SIG-M5 treated with dmso at 0.1 percent for 504 hours (cell line): ENCODE results near the gene EVA1C.
"Not testable (repeated sequence)": the region's sequence is repeated elsewhere in the genome, so short reads cannot be mapped to it uniquely, and the experiment has no call there.

ENCODE experiments used
- DNase-seq: peaks from one replicate; lab custom pipeline; 2025; ENCODE audit not compliant: unreplicated experiment; lab: John Stamatoyannopoulos, UW

EVA1C gene

DNA sequence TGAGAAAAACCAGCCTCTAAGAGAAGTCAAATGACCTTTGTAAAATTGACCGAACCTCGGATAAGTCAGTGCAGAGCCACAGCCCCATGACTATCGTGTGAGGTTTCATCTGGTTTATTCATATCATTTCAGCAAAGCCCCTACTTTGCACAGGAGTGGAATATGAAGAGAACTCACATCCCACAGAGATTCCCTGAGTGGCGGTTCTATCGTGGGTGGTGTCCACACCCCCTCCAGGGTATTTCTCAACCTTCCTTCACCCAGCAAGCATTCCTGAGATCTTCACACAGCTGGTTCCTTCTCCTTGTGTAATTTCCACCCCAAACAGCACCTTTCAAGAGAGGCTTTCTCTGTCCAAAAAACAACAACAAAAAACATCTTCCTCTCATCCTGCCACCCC, 47.5 kb downstream of the EVA1C start:
- no peak for DNase-seq

DNA sequence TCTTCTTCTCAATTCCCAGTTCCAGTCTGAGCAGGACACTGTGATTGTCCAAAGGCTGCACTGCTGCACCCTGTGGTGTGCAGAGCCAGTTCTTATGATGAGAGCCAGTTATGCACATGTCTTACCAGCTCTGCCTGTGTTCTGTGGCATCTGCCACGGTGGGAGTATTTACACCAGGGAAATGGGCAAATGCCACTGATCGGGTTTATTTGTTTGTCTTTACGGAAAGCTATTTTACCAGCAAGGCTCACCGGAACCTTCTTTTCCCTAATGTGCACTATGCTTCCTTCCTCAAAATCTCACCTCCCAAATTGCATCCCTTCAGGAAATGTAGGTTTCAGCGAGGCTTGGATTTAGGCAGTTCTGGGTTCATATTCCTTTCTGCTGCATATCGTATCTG, 49.0 kb downstream of the EVA1C start:
- no peak for DNase-seq

DNA sequence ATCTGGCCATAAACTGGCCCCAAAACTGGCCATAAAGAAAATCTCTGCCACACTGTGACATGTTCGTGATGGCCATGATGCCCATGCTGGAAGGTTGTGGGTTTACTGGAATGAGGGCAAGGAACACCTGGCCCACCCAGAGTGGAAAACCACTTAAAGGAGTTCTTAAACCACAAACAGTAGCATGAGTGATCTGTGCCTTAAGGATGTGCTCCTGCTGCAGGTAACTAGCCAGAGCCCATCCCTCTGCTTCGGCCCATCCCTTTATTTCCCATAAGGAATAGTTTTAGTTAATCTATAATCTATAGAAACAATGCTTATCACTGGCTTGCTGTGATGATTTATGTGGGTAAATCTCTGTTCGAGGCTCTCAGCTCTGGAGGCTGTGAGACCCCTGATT, 50.1 kb downstream of the EVA1C start:
- not testable (repeated sequence) for DNase-seq

DNA sequence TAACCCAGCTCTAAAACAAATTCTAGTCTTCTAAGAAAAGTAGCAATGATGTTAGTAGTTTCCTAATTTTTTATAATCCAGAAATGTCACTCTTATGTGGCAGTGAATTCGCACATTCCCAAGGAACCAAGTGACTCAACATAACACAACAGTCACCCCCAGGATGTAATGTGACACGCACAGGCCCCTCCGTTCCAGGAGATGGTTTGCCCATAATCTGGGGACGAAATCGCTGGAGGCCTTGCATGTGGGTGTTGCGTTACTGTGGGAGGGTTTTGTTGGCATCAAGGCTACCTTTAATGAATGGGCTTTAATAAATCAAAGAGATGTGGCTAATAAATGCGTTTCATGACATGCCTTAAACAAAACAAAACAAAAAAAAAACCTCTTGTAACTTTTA, 50.9 kb downstream of the EVA1C start:
- DNase-seq: no peak

DNA sequence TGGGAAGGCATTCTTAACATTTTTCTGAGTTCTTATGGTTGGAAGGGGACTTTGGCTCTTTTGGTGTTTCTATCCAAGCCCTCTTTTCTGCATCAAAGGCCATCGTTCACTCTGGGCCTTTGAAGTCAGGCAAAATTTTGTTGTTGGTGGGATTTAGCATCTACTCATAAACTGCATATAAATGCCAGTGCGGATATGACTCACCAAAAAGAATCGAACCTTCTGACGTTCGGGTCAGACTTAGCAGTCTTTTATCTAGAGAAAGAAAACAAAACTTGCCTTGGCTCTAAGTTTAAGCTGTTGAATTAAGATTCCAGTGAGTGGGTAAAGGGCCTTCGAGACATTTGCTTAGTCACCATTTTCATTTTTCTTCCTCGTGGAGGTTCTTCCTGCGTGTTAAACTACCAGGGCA, 51.4 kb downstream of the EVA1C start:
- no peak for DNase-seq

DNA sequence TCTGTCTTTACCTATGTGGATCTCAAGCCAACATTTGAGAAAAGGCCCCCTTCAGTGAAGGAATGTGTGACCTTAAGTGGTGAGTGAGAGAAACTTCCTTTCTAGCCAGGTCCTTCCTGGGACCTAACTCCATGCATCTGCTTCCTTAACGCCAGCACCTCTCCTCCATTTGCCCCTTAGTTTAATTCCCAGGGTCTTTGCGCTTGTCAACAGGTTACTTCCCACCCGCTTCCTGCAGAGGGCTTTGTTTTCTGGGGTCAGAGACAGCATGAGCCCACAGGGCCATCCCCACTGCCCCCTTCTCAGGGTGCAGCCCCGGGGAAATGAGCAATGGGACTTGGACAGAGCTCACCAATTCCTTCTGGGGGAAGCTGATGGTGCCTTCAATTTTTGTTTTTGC, 54.8 kb downstream of the EVA1C start:
- no peak for DNase-seq

DNA sequence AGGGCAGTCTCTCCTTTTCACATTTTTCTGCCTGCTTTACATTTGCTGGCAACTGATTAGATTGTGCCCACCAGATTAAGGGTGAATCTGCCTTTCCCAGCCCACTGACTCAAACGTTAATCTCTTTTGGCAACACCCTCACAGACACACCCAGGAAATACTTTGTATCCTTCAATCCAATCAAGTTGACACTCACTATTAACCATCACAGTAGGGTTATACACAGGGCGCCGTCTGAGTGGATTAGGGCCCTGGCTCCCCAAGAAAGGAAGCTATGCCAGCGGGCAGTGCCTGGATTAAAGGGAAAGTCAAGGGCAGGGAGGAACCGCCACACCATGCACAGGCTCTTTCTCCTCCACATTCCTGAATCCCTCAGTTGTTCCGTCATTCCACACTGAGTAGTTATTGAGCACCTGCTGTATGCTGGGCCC, 56.2 kb downstream of the EVA1C start:
- DNase-seq: no peak

DNA sequence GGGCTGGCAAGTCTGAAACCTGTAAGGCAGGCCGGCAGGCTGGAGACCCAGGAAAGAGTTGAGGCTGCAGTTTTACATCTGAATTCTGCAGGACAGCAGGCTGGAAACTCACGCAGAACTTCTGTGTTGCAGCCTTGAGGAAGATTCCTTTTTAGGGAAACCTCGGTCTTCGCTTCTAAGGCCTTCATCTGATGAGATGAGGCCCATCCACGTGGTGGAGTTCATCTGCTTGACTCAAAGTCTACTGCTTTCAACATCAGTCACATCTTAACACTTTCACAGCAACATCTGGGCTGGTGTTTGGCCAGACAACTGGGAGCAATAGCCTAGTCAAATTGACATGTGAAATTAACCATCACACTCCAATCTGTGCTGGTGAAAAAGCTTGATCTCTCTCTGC, 57.1 kb downstream of the EVA1C start:
- no peak for DNase-seq

DNA sequence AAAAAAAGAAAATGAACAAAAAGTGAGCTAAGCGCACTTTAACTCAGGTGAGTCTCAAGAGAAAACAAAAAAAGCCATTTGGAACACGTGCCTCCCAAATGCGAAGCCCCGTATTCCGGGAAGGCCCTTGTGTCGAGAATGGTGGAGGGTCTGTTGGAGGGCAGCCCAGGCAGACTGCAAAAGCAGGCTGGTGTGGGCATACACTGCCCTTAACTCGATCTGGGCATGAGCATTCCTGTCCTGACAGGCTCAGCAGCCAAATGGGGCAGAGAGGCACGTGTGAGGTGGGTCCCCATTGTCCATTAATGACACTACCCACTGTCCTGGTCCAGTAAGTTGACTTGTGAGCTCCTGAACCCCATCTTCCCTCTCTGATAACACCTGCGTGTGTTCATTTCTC, 57.7 kb downstream of the EVA1C start:
- no peak for DNase-seq

DNA sequence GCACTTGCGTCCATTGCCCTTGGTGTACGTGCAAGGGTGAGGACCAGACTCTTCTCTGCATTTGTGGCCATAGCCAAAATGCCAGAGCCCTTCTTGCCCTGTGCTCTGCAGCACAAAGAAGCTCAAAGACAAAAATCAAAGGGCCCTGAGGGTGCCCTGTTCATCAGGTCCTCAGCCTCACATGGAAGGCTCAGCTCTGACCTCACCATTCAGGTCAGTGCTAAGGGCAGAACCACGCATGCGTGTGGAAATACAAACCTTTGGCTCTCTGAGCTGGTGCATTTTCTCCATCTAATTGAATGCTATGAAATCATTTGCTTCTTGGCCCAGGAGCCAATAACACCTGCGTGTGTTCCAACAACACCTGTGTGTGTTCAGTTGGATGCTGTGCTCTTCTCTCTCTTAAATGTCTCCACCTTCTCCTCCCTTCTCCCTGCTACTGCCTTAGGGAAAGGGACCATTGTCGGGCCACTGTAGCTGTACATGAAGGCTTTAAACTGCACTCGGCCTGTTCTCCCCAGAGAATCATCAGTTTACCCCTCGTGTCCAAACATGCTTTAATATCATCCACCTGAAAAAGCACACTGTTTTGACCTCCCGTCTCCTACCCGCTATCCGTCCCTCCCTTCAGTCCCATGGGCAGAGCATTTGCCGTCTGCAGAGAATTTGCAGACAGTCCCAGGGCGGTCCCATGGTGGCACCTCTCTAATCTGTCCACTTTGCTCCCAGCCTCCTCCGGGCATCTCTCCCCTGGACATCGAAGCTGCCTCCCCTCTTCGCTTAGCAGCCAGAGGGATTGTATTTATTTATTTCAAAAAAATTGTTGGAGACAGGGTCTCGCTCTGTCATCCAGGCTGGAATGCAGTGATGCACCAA, 60.6 kb downstream of the EVA1C start:
- no peak for DNase-seq

DNA sequence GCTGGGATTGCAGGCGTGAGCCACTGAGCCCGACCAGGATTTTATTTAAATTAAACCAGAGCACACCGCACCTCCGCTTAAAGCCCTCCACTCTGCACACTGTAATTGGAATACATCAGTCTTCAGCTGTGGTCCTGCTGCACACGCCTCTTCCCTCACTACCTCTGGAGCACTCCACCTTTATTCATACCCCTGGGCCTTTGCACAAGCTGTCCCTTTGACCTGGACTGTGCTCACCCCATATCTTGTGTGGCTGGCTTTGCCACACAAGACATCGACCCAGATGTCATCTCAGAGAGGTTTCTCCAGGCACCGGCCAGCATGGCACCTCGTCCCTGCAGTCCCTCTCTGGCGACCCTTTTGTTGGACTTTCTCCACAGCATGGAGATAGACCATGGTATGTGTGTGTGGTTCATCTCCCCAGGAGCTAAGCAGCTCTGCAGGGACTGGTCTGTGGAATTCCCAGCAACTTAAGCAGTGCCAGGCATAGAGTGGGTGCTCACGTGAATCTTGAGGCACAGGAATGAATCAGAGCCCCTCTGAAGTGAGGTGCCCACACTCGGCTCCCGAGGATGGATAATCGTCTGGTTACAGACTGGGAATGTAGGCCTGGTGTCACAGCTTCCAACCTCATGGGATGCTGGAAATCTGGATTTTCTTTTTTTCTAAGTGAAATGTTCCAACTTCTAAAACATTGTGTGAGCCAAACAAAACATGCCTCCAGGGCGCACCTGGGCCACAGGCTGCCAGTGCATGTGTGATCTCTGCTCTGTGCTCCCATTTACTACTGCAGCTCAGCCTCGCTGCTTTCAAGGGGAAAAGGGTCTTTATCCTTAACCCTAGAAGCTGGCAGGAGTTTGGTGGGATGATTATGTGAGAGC, 61.9 kb downstream of the EVA1C start:
- DNase-seq: no peak

DNA sequence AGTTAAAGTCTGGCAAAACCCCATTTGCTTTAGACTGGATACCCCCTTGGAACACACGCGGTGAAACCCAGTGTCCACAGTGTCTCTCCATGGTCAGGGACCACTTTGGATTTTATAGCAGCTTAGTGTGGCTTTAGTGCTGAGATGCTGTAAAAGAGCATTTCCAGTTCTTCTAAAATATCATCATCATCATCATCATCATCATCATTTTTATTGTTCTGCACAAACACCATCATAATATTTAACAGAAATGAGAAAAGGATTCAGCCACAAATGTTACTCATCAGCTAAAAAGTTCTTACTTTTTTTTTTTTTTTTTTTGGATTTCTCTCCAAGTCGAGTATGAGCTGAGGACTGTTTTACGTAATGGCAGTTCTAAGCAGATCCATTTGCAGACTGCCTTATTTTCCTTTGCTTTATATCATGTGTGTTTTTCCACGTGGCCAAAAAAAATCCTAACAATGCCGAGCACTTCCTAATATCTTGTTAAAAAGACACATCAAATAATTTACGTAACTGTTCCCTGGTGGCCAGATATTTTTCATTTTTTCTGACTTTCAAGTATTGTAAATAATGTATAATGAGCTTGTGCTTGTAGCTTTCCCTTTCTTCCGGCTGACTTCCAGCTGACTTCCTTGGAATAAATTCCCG, 62.8 kb downstream of the EVA1C start:
- DNase-seq: no peak

DNA sequence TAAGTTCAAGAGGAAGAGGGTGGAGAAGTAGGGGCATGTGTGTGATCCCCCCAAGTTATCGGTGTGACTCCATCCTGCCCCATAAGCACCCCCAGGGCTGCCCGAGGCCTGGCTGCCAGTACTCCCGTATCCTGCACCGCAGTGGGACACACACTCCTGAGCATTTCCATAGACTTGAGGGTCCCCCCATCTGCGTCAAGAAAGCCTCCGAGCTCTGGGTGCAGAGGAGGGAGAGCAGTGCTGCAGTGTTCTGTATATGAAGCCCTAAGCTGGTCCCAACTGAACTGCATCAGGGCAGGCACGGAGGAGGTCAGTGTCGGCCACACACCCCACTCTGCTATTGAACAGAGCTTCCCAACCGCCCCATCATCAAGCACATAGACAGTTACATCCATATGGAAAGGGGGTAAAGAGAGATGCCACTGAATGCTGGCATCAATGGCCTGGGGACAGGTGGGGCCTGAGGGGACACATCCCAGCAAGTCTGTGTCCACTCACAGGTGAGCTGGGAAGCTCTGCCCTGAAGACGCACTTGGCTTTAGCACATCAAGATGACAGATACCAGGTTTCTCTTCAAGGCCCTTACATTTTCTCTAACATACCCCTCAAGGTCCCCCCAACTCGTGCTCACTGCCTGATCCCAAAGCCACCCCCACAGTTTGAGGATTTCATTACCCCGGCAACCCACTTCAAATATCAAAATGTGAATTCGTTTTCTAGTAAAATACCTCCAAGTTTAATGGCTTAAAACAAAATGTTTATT, 64.3 kb downstream of the EVA1C start:
- DNase-seq: no peak

DNA sequence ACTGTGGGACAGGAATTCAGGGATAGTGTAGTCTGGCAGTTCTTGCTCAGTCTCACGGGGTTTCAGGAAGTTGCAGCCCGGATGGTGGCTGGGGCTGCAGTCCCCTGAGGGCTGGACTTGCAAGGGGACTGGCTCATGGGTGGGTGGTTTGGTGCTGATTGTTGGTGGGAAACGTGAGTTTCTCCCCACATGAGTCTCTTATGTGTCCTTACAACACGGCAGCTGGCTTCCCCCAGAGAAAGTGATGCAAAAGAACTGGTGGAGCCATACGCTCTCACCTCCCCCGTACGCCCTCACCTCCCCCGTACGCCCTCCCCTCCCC, 64.9 kb downstream of the EVA1C start:
- no peak for DNase-seq

DNA sequence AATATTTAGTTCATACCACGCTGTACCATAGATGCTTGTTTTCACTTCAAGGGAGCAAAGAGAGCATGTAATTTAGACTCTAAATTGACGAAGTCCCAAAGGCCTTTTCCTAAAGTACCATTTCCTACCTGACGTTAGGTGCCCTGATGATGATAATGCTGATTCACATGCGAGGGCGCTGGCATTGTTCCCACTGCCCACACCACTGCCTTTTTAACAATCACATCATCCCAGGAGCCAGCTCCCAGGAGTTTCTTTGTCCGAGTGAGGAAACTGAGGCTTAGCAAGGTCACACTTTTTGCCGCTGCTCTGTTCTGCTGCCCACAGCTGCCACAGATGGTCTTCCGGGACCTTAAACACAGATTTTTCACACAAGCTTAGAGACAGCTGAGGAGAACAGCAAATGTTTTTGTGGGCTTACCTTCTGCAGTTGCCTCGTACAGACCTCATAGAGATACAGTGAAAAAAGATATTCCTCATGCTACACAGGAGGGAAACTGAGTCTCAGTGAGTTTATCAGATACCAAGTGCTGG, 69.4 kb downstream of the EVA1C start:
- no peak for DNase-seq

DNA sequence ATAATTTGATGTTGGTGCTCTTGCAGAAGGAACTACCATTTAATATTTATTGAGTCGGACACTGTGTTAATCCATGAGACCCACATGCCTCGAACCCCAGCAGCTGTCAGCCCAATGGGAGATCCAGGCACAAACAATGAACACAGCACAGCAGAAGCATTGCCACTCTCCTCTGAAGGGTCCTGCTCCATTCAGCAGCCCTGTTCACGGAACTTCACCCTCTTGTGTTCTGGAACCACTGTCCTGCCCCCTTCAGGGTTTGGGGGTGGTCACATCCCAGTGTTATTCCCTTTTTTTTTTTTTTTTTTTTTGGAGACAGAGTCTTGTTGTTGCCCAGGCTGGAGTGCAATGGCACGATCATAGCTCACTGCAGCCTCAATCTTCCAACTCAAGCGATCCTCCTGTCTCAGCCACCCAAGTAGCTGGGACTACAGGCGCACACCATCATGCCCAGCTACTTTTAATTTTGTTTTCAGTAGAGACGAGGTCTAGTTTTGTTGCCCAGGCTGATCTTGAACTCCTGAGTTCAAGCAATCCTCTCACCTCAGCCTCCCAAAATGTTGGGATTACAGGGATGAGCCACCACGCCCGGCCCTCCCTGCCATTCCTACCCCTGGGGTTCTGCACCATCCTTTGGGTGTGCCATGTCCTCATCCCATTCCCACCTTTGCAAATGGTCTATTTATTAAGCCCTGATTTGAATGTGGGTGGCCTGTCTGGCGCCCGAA, 70.2 kb downstream of the EVA1C start:
- DNase-seq: no peak

DNA sequence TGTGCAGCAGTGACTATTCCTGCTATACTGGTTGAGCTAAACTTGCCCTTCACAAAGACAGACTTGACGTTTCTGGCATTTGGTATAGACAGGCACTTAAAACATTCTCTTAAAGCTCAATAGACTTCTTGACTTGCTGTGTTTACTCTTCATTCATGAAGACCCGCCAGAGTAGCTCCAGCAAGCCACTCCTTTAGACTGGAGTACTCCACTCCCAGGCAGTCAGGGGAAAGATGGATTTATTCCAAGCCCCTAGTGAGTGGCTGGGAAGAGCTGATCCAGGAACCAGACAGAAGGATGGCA, 70.7 kb downstream of the EVA1C start:
- DNase-seq: no peak

DNA sequence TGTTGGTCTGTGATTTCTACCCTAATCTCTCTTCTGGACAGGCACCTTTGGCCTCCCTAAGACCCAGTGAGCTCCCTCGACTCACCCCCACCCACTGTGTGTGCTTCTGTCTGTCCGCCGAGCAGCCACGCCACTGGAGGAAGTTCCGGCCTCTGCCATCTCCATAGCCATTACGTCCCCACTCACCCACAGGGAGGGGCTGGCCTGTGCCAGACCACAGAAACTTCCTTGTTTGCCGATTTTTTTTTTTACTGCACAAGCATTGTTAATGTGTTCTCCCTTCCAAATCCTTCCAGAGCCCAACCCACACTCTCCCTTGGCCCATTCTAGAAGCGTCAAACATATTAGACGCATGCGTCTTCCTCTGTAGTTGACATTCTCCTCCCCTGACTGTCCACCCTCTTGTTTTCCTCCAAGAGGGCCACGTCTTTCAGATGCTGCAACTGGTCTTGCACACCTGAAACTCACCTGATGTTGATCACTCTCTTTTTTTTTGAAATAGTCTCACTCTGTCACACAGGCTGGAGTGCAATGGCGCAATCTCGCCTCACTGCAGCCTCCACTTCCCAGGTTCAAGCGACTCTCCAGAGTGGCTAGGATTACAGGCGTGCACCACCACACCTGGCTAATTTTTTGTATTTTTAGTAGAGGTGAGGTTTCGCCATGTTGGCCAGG, 72.3 kb downstream of the EVA1C start:
- no peak for DNase-seq

DNA sequence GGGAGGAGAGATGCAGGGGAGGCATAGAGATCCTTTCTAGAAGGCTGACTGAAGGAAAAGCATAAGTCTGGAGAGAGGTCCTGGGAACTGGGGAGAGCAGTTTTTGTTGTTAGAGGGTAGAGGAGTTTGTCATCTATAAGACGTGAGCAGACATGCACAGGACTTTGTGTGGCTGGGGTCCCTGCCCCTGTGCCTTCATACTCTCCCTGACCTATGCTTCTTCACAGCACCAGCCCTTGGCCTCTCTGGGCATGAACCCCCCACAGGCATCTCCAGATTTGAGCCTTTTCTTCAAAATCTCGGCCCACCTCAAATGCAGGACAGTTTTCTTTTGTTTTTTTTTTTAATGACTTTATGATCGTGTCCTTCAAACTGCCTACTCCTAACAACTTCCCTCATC, 79.9 kb downstream of the EVA1C start:
- DNase-seq: no peak
